GM13977 (cell line): ENCODE results near the gene ATXN1.

Experiments used
- DNase-seq: peaks from one replicate; pipeline ENCODE4 v3.0.0; 2012; ENCODE audit warnings: low spot score
- CTCF ChIP-seq: IDR thresholded peaks from 2 replicates; pipeline ENCODE4 v1.5.1; 2012; ENCODE audit warnings: mild to moderate bottlenecking, control low read depth; ENCODE audit not compliant: insufficient read depth; ENCODE audit errors: extremely low read depth, missing control alignments
- in situ Hi-C: fragments of 300-500 bp; cut with MboI; formaldehyde crosslinking; loops from one replicate; pipeline ENCODE4 v1.12.0; 2022; ENCODE audit warnings: low sequenced_read_pairs, low pct_unique_long_range_greater_than_20kb, mixed read lengths, inconsistent platforms; ENCODE audit not compliant: unreplicated experiment

The ATXN1 gene

GRCh38 chr6:16421462-16421960 is 339.7 kb downstream of the ATXN1 start:
- in situ Hi-C loops: loop anchor here (5.0 kb wide), 1 partner anchor 36 kb away; no protein-coding TSS in a partner anchor
- no peak for TF ChIP-seq CTCF
- DNase-seq: no peak

GRCh38 chr6:16420715-16421461 is 340.4 kb downstream of the ATXN1 start:
- no peak for TF ChIP-seq CTCF
- DNase-seq: peak; percentile 68
- in situ Hi-C loops: loop anchor here (5.0 kb wide), 1 partner anchor 36 kb away; no protein-coding TSS in a partner anchor

GRCh38 chr6:16420337-16420714 is 340.9 kb downstream of the ATXN1 start:
- in situ Hi-C loops: loop anchor here (5.0 kb wide), 1 partner anchor 37 kb away; no protein-coding TSS in a partner anchor
- no peak for DNase-seq
- TF ChIP-seq CTCF: no peak

- peak; percentile 45 for DNase-seq
- in situ Hi-C loops: loop anchor here (5.0 to 10.0 kb wide), 2 partner anchors 38 to 345 kb away; partner anchors contain the start of gene ATXN1
- TF ChIP-seq CTCF: no peak
Observed at GRCh38 chr6:16419636-16420336, 341.5 kb downstream of the ATXN1 start.

- in situ Hi-C loops: loop anchor here (10.0 kb wide), 1 partner anchor 347 kb away; the partner anchor contains the start of gene ATXN1
- no peak for DNase-seq
- no peak for TF ChIP-seq CTCF
Observed at GRCh38 chr6:16418151-16418550, 343.1 kb downstream of the ATXN1 start.

- no peak for TF ChIP-seq CTCF
- in situ Hi-C loops: loop anchor here (10.0 kb wide), 1 partner anchor 349 kb away; the partner anchor contains the start of gene ATXN1
- no peak for DNase-seq
Observed at GRCh38 chr6:16415677-16416076, 345.6 kb downstream of the ATXN1 start.
